ENCODE measurements around the gene SOAT1. TPM values are rescaled to one million over a fixed set of nuclear protein-coding genes. Genes with fewer than 3 reads are reported as not detected.

SOAT1 gene
- total RNA-seq, 1 experiment from 2014 or later = 7.5 TPM

DNA sequence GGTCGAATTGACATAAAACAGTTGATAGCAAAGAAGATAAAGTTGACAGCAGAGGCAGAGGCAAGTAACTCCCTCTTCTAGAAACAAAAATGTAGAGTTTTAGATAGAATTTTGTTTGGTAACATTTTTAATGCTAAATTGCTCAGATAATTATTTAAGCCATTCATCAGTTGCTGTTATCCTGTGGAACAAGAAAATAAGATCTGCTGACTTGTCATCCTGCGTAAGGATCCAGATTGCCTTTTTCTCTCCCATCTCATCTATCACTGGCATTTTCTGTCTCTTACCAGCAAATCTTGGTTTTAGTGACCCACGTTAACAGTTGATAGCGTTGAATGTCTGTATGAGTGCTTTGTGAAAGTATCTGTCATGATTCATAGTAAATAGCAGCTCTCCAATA is 29.8 kb downstream of the SOAT1 start:
- Histone ChIP-seq H2BK20ac (ENCODE audit: low read depth, low read length, poor library complexity, severe bottlenecking) (no peak overlapping the region), H2BK5ac (ENCODE audit: insufficient read length, low read length) (no peak overlapping the region), H3K79me1 (ENCODE audit: insufficient read depth, low read depth, low read length, poor library complexity, severe bottlenecking) (no peaks in the 10 kb centered on the region), H3K23me2 (ENCODE audit: insufficient read length, low read depth, low read length, poor library complexity, severe bottlenecking) (no peaks in the 10 kb centered on the region), H3K14ac (ENCODE audit: insufficient read depth, low read length) (no peak overlapping the region), H3K4me2 (ENCODE audit: insufficient read depth, insufficient read length, low read length) (no peak overlapping the region), H3K9ac (ENCODE audit: extremely low read depth, insufficient read length, low read length) (no peak overlapping the region), H2BK120ac (ENCODE audit: low read depth, low read length, poor library complexity, severe bottlenecking) (no peak overlapping the region), H4K20me1 (ENCODE audit: control insufficient read depth, insufficient read depth, insufficient read length) (no peaks in the 10 kb centered on the region), H4K5ac (ENCODE audit: insufficient read length, low read depth, low read length) (no peak overlapping the region), H3K4me1 (ENCODE audit: insufficient read depth, low read length) (no peaks in the 10 kb centered on the region), H3T11ph (ENCODE audit: low read length) (no peak overlapping the region), H2BK12ac (ENCODE audit: insufficient read length, low read depth, low read length) (no peak overlapping the region), H2BK15ac (ENCODE audit: low read depth, low read length) (no peak overlapping the region), H3K9me3 (ENCODE audit: control insufficient read depth, low read depth, low read length) (no peaks in the 10 kb centered on the region), H2AK5ac (ENCODE audit: insufficient read length, low read length) (no peak overlapping the region), H3K56ac (ENCODE audit: insufficient read length, low read depth, low read length) (no peak overlapping the region), H3K23ac (ENCODE audit: insufficient read length, low read depth, low read length) (no peak overlapping the region), H3K27ac (ENCODE audit: insufficient read length, low read depth, low read length) (no peak overlapping the region), H3K4ac (ENCODE audit: low read depth, low read length) (no peak overlapping the region), H4K8ac (replicated peaks; ENCODE audit: insufficient read length, low read depth, low read length) (no peak overlapping the region), H3K18ac (ENCODE audit: insufficient read length, low read depth, low read length) (no peak overlapping the region), H3K27me3 (ENCODE audit: insufficient read depth, low read length) (no peaks in the 10 kb centered on the region), H4K91ac (ENCODE audit: insufficient read length, low read depth, low read length) (no peak overlapping the region), H2AFZ (ENCODE audit: low read length) (no peak overlapping the region), H3K79me2 (ENCODE audit: insufficient read depth, low read length) (no peaks in the 10 kb centered on the region)
- TF ChIP-seq, protein P1, sequence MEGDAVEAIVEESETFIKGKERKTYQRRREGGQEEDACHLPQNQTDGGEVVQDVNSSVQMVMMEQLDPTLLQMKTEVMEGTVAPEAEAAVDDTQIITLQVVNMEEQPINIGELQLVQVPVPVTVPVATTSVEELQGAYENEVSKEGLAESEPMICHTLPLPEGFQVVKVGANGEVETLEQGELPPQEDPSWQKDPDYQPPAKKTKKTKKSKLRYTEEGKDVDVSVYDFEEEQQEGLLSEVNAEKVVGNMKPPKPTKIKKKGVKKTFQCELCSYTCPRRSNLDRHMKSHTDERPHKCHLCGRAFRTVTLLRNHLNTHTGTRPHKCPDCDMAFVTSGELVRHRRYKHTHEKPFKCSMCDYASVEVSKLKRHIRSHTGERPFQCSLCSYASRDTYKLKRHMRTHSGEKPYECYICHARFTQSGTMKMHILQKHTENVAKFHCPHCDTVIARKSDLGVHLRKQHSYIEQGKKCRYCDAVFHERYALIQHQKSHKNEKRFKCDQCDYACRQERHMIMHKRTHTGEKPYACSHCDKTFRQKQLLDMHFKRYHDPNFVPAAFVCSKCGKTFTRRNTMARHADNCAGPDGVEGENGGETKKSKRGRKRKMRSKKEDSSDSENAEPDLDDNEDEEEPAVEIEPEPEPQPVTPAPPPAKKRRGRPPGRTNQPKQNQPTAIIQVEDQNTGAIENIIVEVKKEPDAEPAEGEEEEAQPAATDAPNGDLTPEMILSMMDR (conservative IDR thresholded peaks at IDR 0.05) = no peak
- H3K4me1 Mint-ChIP-seq = peaks cover 6% of the 10 kb centered on the region in 2 experiments; a peak in 3 of 4 replicates
- no peak overlapping the region for H3K27ac Mint-ChIP-seq
- H3K4me3 Mint-ChIP-seq = no peak overlapping the region
- H3K36me3 Mint-ChIP-seq (ENCODE audit: insufficient read depth in 1 of 3, low read depth in 3 of 3) = peaks cover 0 to 5% (median 0%) of the 10 kb centered on the region in 3 experiments; a peak in 1 of 7 replicates
- H3K27me3 Mint-ChIP-seq (ENCODE audit: low read depth) = no peaks in the 10 kb centered on the region
- WGBS (ENCODE audit: extremely low coverage, insufficient read length, low lambda C conversion rate) = no CpG with 5 or more reads among the region's 4 CpGs
- H3K9me3 Mint-ChIP-seq = no peaks in the 10 kb centered on the region
- DNase-seq = no peak

All from H9 (cell line).